CD4-positive, alpha-beta T cell treated with Interleukin-4 for 4 hours (primary cell): Measurements from ENCODE around the gene PYGM.
A peak's percentile ranks its signal among the peaks of the same experiment; 100 is the strongest.

ENCODE experiments used
- DNase-seq: peaks from one replicate; pipeline ENCODE4 v3.0.0-alpha.2; 2020

PYGM gene

GRCh38 chr11:64759722-64760719 lies at the start of gene PYGM:
PYGM (minus strand) TSS chr11:64759974; CDS start chr11:64759898, 76 bp downstream.
- no peak for DNase-seq

GRCh38 chr11:64805481-64805880 lies 45.7 kb upstream of the PYGM start:
- DNase-seq: no peak

- DNase-seq: no peak
Measured at GRCh38 chr11:64804346-64805210, 44.8 kb upstream of the PYGM start.

- DNase-seq: no peak
Measured at GRCh38 chr11:64803846-64804345, 44.1 kb upstream of the PYGM start.

GRCh38 chr11:64803158-64803845 lies 43.5 kb upstream of the PYGM start, which contains the start of gene MAP4K2:
MAP4K2 (minus strand) TSS chr11:64803214; CDS start chr11:64803149, 65 bp downstream.
- peak; percentile 75 for DNase-seq

- DNase-seq: peak; percentile 44
Measured at GRCh38 chr11:64802370-64803157, 42.8 kb upstream of the PYGM start.

GRCh38 chr11:64801561-64802369 lies 42.0 kb upstream of the PYGM start:
- no peak for DNase-seq

- no peak for DNase-seq
Measured at GRCh38 chr11:64801158-64801464, 41.3 kb upstream of the PYGM start.

GRCh38 chr11:64800303-64801157 lies 40.8 kb upstream of the PYGM start:
- DNase-seq: no peak

GRCh38 chr11:64799623-64800302 lies 40.0 kb upstream of the PYGM start:
- DNase-seq: no peak

- DNase-seq: no peak
Measured at GRCh38 chr11:64799256-64799622, 39.5 kb upstream of the PYGM start.

GRCh38 chr11:64796757-64797541 lies 37.2 kb upstream of the PYGM start:
- DNase-seq: no peak

- DNase-seq: no peak
Measured at GRCh38 chr11:64796047-64796756, 36.4 kb upstream of the PYGM start.

GRCh38 chr11:64794526-64794925 lies 34.8 kb upstream of the PYGM start:
- DNase-seq: no peak

GRCh38 chr11:64793271-64794160 lies 33.7 kb upstream of the PYGM start:
- DNase-seq: no peak

GRCh38 chr11:64792482-64792881 lies 32.7 kb upstream of the PYGM start:
- no peak for DNase-seq

- DNase-seq: no peak
Measured at GRCh38 chr11:64791781-64792291, 32.1 kb upstream of the PYGM start.
